Measurements from ENCODE around the gene TSPAN9.

The TSPAN9 gene

GRCh38 chr12:3316776-3317480, 239.7 kb downstream of the TSPAN9 start:
- no peak for DNase-seq (ENCODE audit: low spot score)

- no peak for DNase-seq (ENCODE audit: low spot score)
Observed at GRCh38 chr12:3317481-3317815, 240.3 kb downstream of the TSPAN9 start.

GRCh38 chr12:3317841-3318501, 240.8 kb downstream of the TSPAN9 start:
- DNase-seq (ENCODE audit: low spot score): no peak

- no peak for DNase-seq (ENCODE audit: low spot score)
Observed at GRCh38 chr12:3319723-3320492, 242.7 kb downstream of the TSPAN9 start.

DNA sequence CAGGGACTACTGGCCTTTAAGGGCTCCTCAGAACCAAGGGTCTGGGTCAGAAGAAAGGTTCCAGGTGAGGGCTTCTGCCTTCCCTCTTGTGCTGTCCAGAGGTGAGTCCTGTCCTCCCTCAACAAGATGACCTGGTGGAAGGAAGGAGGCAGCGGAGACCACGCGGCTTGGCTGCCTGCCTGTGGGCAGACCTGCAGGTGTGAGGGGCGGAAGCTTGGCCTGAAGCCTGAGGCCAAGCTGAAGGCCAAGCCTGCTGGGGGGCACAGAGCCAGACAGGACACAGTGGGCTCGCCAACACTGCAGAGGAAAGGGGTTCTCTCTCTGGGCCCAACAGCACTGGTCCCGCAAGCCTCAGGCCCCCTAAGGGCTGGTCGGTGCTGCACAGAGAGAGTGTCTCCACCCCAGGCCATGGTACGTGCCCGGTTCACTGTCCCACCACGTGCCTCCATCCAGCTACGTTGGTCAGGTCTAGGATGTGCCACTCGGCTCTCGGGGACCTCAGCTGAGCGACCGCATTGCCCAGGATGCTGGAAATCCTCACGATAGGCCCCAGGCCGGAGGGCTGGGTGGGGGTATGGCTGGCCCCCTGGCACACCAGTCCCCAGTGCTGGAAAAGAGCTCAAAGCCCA, 243.8 kb downstream of the TSPAN9 start:
- no peak for DNase-seq (ENCODE audit: low spot score)

- DNase-seq (ENCODE audit: low spot score): no peak
Observed at GRCh38 chr12:3321881-3322280, 244.7 kb downstream of the TSPAN9 start.

DNA sequence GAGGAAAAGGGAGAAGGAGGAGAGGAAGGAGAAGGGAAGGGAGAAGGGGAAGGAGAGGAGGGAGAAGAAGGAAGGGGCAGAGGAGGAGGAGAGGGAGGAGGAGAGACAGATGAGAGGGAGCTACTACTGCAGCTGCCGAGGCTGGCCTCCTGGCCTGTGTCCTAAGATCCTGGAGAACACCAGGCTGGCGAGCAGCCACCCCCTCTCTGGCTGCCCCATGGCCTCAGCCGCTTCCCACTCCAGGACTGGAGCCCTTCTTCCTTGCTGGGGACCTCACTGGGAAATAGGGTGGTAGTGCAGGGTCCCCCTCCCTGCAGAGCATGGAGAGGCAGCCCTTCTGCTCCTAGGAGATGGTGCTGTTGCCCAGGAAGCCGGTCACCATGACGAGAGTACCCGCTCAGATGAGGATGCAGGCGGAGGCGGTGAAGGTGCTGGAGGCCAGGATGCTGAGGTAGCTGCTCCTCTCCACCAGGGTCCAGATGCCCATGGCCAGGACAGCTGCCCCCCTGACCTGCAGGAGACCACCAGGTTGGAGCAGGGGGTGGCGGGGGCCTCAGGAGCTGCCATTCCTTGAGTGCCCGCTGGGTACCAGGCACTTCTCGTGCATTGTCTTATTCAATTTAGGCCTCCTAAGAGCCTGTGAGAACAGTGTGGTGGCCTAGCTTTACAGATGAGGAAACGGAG, 246.0 kb downstream of the TSPAN9 start:
- DNase-seq (ENCODE audit: low spot score): no peak

DNA sequence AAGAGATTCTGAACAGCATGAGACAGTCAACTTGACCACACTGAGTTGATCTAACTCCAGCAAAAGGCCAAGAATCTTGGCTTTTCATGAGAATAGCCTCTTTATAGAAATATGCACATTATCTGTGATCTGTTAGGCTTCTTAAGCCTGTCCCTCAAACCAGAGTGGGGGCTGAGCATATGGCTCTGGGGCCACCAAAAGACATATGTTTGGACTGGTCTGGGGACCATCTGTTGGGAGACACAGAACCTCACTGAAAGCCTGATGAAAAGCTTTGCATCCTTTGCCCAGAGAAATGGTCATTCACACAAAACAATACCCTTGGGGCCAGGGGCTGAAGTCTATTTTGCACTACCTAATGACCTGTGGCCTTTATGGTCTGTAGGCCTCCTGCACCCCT, 248.6 kb downstream of the TSPAN9 start:
- no peak for DNase-seq (ENCODE audit: low spot score)

GRCh38 chr12:3326156-3326849, 249.1 kb downstream of the TSPAN9 start:
- DNase-seq (ENCODE audit: low spot score): no peak

GRCh38 chr12:3326850-3327780, 249.9 kb downstream of the TSPAN9 start:
- no peak for DNase-seq (ENCODE audit: low spot score)

DNA sequence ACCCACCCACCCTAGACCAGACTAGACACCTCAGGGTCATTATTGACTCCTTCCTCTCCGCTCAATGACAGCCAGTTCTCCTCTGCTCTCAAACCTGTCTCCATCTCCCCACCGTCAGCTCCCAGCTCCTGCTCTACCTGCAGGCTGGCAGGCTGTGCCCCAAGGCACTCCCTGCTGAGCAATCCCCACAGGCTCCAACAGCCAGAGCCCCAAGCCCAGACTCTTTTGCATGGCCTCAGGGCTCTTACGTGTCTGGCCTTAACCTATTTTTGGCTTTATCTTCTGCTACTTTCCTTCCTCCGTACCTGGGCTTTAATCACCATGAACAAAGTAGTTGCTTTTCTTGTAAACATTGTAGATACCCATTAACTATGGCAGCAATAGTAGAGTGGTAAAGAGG, 250.9 kb downstream of the TSPAN9 start:
- no peak for DNase-seq (ENCODE audit: low spot score)

DNA sequence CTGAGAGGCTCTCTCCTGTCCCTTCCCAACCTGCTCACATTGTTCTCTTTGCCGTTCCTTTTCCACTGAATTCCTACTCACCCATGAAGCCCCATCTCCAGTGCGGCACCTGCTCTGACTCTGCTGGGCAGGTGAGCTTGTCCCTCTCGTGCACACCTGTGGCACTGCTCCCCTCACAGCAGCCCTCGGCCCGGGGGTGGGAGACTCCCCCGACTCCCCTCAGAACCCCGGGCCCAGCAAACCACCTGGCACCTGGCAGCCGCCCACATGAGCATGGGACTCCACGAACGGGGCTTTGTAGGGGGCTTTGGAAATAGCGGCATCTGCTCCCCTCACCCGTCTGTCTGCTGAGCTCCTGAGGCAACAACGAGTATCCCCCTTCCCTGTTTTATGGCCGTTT, 251.4 kb downstream of the TSPAN9 start:
- DNase-seq (ENCODE audit: low spot score): no peak

DNA sequence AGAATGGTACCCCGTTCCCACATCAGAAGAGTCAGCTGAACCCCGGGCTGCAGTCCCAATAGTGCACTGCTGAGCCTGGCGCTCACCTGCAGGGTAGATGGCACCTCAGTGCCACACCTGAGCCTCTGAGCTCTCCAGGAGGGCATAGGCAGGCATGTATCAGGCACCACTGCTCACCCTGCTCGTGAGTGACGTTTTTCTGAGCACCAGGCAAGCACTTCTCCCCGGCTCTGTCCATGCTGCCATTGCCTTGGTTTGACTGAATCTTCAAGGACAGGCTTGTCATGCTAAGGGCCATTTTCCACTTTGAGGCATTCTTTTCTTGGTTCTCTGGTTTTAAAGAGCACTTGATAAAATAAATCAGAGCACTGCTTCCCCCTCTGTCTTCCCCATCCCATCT, 252.2 kb downstream of the TSPAN9 start:
- DNase-seq (ENCODE audit: low spot score): no peak

GRCh38 chr12:3330976-3331510, 253.9 kb downstream of the TSPAN9 start:
- no peak for DNase-seq (ENCODE audit: low spot score)

- no peak for DNase-seq (ENCODE audit: low spot score)
Observed at GRCh38 chr12:3332188-3332587, 255.0 kb downstream of the TSPAN9 start.

GRCh38 chr12:3333583-3333982, 256.4 kb downstream of the TSPAN9 start:
- DNase-seq (ENCODE audit: low spot score): no peak

GRCh38 chr12:3333991-3334391, 256.8 kb downstream of the TSPAN9 start:
- DNase-seq (ENCODE audit: low spot score): no peak

- DNase-seq (ENCODE audit: low spot score): no peak
Observed at GRCh38 chr12:3335078-3335487, 257.9 kb downstream of the TSPAN9 start.
